Epithelial cell of esophagus (primary cell): ENCODE results near the gene C9orf85.
"Not testable (repeated sequence)": the region's sequence is repeated elsewhere in the genome, so short reads cannot be mapped to it uniquely, and the experiment has no call there.

ENCODE experiments used
- DNase-seq: peaks from one replicate; pipeline ENCODE4 v3.0.0; 2010; ENCODE audit warnings: low read depth
- H3K4me3 ChIP-seq: 2 replicates; pipeline ENCODE4 v1.5.1; 2011; ENCODE audit warnings: mild to moderate bottlenecking, low read length, control low read depth
- CTCF ChIP-seq: IDR thresholded peaks from 2 replicates; pipeline ENCODE4 v1.5.1; 2011; ENCODE audit warnings: low read depth, mild to moderate bottlenecking, low read length, control low read depth, inconsistent platforms; ENCODE audit not compliant: insufficient read depth; ENCODE audit errors: missing control alignments

The C9orf85 gene

GRCh38 chr9:71891557-71892189 lies 19.8 kb upstream of the C9orf85 start:
- H3K4me3 ChIP-seq = no peak overlapping the region
- no peak for DNase-seq
- no peak for TF ChIP-seq CTCF

- TF ChIP-seq CTCF = no peak
- peak; percentile 72 for DNase-seq
- no peak overlapping the region for H3K4me3 ChIP-seq
These were observed 16.3 kb upstream of the C9orf85 start for GRCh38 chr9:71895117-71895516.

GRCh38 chr9:71895955-71896354 lies 15.5 kb upstream of the C9orf85 start:
- no peak overlapping the region for H3K4me3 ChIP-seq
- no peak for TF ChIP-seq CTCF
- no peak for DNase-seq

GRCh38 chr9:71896761-71897160 lies 14.7 kb upstream of the C9orf85 start:
- no peak for TF ChIP-seq CTCF
- DNase-seq = no peak
- no peak overlapping the region for H3K4me3 ChIP-seq

GRCh38 chr9:71897577-71897976 lies 13.9 kb upstream of the C9orf85 start:
- peak; percentile 52 for DNase-seq
- TF ChIP-seq CTCF = no peak
- no peak overlapping the region for H3K4me3 ChIP-seq

GRCh38 chr9:71898756-71899155 lies 12.7 kb upstream of the C9orf85 start:
- not testable (repeated sequence) for H3K4me3 ChIP-seq, DNase-seq

- DNase-seq = no peak
- TF ChIP-seq CTCF = no peak
- no peak overlapping the region for H3K4me3 ChIP-seq
These were observed 9.5 kb upstream of the C9orf85 start for GRCh38 chr9:71901695-71902597.
